ENCODE data around the gene KIN.
"Not testable (repeated sequence)": the region's sequence is repeated elsewhere in the genome, so short reads cannot be mapped to it uniquely, and the experiment has no call there.

KIN gene

DNA sequence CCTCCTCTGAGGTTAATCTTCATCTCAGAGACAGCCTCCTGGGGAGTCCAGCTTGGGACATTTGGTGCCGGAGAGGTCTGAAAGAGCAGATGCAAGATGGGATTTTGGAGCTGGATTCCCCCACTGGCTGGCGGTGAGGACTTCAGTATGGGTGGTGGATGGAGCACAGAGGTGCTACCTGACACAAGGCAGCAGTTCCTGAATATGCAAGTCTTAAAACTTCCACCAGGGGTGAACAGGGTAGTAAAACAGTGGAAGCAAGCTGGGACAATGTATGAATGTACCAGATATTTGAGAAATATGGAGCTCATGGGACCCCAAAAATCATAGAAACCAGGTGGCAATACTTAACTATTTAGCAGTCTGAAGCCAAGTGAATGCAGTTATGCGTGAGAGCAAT is 25.7 kb upstream of the KIN start:
- Mint-ChIP-seq H3K36me3 (ENCODE audit: insufficient read depth) (peaks cover 6% of the 10 kb centered on the region), H3K27me3 (no peaks in the 10 kb centered on the region), H3K4me1 (peaks cover 11% of the 10 kb centered on the region), H3K27ac (ENCODE audit: low read depth) (no peak overlapping the region), H3K4me3 (no peak overlapping the region), H3K9me3 (no peaks in the 10 kb centered on the region)
- ATAC-seq (replicated peaks; ENCODE audit: extremely low read depth, poor library complexity, severe bottlenecking) (no peak), DNase-seq (ENCODE audit: low spot score in 2 of 2) (no peak)

DNA sequence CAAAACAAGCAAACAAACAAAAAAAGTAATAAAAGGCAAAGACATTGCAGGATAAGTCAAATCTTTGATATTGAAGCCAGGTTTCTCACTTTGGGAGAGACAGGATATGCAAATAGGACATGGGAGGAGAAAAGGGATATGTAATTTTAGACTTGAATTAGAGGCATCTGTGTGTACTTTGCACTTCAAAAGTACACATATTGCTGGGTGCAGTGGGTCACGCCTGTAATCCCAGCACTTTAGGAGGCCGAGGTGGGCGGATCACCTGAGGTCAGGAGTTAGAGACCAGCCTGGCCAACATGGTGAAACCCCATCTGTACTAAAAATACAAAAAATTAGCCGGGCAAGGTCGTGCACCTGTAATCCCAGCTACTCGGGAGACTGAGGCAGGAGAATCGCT is 23.9 kb upstream of the KIN start:
- H3K9me3 Mint-ChIP-seq = not testable (repeated sequence)

DNA sequence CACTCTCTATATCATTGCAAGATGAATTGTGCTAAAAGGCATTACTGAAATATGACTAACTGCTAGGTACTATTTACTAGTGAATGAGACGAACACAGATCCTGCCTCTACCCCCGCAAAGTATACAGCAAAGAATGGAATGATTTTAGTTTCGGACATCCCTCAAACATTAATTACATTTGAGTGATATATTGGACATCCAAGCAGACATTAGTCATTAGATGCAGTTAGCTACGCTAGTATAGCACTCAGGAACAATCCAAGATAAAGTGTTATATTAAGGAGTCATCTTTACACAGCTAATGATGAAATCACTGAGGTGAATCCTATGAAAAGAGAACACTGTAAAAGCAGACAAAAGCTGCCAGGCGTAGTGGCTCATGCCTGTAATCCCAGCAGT is 23.2 kb upstream of the KIN start:
- H3K27ac Mint-ChIP-seq (ENCODE audit: low read depth) = no peak overlapping the region
- H3K9me3 Mint-ChIP-seq = no peaks in the 10 kb centered on the region
- DNase-seq (ENCODE audit: low spot score in 2 of 2) = no peak
- H3K36me3 Mint-ChIP-seq (ENCODE audit: insufficient read depth) = peaks cover 16% of the 10 kb centered on the region
- no peak for ATAC-seq (replicated peaks; ENCODE audit: extremely low read depth, poor library complexity, severe bottlenecking)
- no peaks in the 10 kb centered on the region for H3K4me1 Mint-ChIP-seq
- H3K4me3 Mint-ChIP-seq = no peak overlapping the region
- no peaks in the 10 kb centered on the region for H3K27me3 Mint-ChIP-seq

More for the DNA sequence above, 23.9 kb upstream of the KIN start:
- H3K36me3 Mint-ChIP-seq (ENCODE audit: insufficient read depth) = peaks cover 11% of the 10 kb centered on the region
- not testable (repeated sequence) for ATAC-seq (replicated peaks; ENCODE audit: extremely low read depth, poor library complexity, severe bottlenecking); H3K27ac Mint-ChIP-seq (ENCODE audit: low read depth); H3K4me1 Mint-ChIP-seq; H3K4me3 Mint-ChIP-seq; H3K27me3 Mint-ChIP-seq; DNase-seq (ENCODE audit: low spot score in 2 of 2)

DNA sequence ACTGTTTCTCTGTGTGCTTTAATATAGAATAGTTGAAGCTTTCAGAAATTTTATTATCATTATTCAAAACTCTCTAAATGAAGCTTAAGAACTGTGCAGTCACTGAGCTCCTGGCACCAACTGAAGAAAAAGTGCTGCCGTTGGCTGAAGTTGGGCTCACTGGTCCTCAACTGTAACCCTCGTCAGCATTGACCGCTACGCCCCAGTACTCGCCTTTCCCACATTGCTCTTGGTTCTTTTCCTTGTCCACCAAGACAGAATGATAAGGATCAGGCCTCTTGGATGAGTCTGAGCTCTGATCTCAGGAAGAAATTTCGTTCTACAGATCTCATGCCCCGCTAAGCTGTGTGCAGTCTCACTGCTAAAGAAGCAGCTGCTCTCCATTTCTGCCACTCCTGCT is 22.6 kb upstream of the KIN start:
- peaks cover 20% of the 10 kb centered on the region for H3K36me3 Mint-ChIP-seq (ENCODE audit: insufficient read depth)
- ATAC-seq (replicated peaks; ENCODE audit: extremely low read depth, poor library complexity, severe bottlenecking) (no peak), DNase-seq (ENCODE audit: low spot score in 2 of 2) (no peak)
- H3K27me3 Mint-ChIP-seq = no peaks in the 10 kb centered on the region
- H3K4me3 Mint-ChIP-seq = no peak overlapping the region
- H3K4me1 Mint-ChIP-seq = no peaks in the 10 kb centered on the region
- no peak overlapping the region for H3K27ac Mint-ChIP-seq (ENCODE audit: low read depth)
- no peaks in the 10 kb centered on the region for H3K9me3 Mint-ChIP-seq

DNA sequence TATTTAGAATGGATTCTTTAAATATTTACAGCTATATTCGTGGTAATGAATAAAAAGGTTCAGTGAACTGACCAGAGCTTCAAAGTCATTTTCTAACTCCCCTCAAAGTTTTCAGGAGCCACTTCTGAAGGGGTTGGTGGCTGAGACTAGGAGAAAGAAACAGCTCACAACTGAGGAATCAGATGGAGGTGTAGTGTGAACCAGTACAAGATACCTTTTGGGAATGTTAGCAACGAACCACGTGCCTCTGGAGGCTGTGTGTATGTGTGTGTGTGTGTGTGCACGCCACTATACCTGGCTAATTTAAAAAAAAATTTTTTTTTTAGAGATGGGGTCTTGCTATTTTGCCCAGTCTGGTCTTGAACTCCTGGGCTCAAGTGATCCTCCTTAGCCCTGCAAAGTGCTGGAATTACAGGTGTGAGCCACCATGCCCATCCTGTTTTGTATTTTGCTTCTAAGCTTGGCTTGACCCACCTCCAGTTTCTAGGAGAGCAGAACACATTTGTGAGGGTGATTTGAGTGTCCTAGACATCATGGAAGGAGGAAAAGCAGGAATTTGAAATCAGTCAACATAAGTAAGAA is 21.0 kb upstream of the KIN start:
- Mint-ChIP-seq H3K36me3 (ENCODE audit: insufficient read depth) (peaks cover 28% of the 10 kb centered on the region), H3K9me3 (no peaks in the 10 kb centered on the region), H3K4me3 (no peak overlapping the region), H3K4me1 (peaks cover 5% of the 10 kb centered on the region), H3K27ac (ENCODE audit: low read depth) (peak overlapping the region; percentile 52), H3K27me3 (no peaks in the 10 kb centered on the region)
- no peak for ATAC-seq (replicated peaks; ENCODE audit: extremely low read depth, poor library complexity, severe bottlenecking)
- DNase-seq (ENCODE audit: low spot score in 2 of 2) = no peak

GRCh38 chr10:7804741-7805140 is 16.9 kb upstream of the KIN start:
- H3K4me3 Mint-ChIP-seq = no peak overlapping the region
- H3K4me1 Mint-ChIP-seq = peaks cover 5% of the 10 kb centered on the region
- H3K27me3 Mint-ChIP-seq = no peaks in the 10 kb centered on the region
- H3K9me3 Mint-ChIP-seq = no peaks in the 10 kb centered on the region
- ATAC-seq (replicated peaks; ENCODE audit: extremely low read depth, poor library complexity, severe bottlenecking) = no peak
- no peak for DNase-seq (ENCODE audit: low spot score in 2 of 2)
- H3K27ac Mint-ChIP-seq (ENCODE audit: low read depth) = no peak overlapping the region
- H3K36me3 Mint-ChIP-seq (ENCODE audit: insufficient read depth) = peaks cover 64% of the 10 kb centered on the region

DNA sequence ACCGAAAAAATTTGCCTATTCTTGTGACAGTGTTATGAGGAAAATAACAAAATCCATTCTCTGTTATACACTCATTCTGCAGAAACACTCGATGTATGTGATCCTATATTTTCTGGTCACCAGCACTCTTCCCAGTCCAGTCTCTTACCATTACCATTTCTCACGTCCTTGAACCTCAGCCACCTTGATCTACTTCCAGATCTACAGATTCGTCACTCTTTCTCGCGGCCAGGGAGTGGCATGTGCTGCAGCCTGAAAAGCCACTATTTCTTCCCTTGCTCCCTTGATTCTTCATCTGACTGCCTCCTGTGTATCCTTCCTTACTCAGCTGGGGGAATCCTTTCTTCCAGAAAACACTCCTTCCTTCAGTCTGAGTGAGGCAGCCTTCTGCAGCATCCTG is 16.4 kb upstream of the KIN start:
- DNase-seq (ENCODE audit: low spot score in 2 of 2) = no peak
- peaks cover 5% of the 10 kb centered on the region for H3K4me1 Mint-ChIP-seq
- no peak for ATAC-seq (replicated peaks; ENCODE audit: extremely low read depth, poor library complexity, severe bottlenecking)
- H3K36me3 Mint-ChIP-seq (ENCODE audit: insufficient read depth) = peaks cover 69% of the 10 kb centered on the region
- H3K4me3 Mint-ChIP-seq = no peak overlapping the region
- no peaks in the 10 kb centered on the region for H3K9me3 Mint-ChIP-seq
- H3K27me3 Mint-ChIP-seq = no peaks in the 10 kb centered on the region
- no peak overlapping the region for H3K27ac Mint-ChIP-seq (ENCODE audit: low read depth)

GRCh38 chr10:7802606-7803005 is 14.8 kb upstream of the KIN start:
- Mint-ChIP-seq H3K36me3 (ENCODE audit: insufficient read depth) (peaks cover 81% of the 10 kb centered on the region), H3K4me3 (no peak overlapping the region), H3K4me1 (peaks cover 5% of the 10 kb centered on the region), H3K27ac (ENCODE audit: low read depth) (no peak overlapping the region), H3K27me3 (no peaks in the 10 kb centered on the region), H3K9me3 (no peaks in the 10 kb centered on the region)
- DNase-seq (ENCODE audit: low spot score in 2 of 2) (no peak), ATAC-seq (replicated peaks; ENCODE audit: extremely low read depth, poor library complexity, severe bottlenecking) (no peak)

DNA sequence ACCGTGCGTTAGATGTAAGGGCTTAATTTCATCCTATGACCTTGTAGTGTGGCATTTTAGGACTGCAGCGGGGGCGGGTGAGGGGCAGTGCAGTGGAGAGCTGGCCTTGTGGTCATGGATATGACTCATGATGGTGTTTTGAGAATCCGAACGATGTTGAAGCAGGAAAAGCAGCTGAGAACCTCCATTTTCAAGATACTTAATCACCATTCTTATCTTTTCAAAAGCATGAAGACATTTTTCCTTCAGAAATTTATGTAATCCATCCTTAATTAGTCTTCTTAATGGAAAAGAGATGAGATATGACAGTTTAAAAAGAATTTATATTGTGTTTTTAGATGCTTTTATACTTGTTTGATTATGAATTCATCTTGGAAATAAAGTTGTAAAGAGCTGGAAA is 9.8 kb upstream of the KIN start:
- H3K27me3 Mint-ChIP-seq = no peaks in the 10 kb centered on the region
- H3K4me1 Mint-ChIP-seq = peaks cover 38% of the 10 kb centered on the region
- H3K4me3 Mint-ChIP-seq = no peak overlapping the region
- no peak for ATAC-seq (replicated peaks; ENCODE audit: extremely low read depth, poor library complexity, severe bottlenecking)
- H3K36me3 Mint-ChIP-seq (ENCODE audit: insufficient read depth) = peaks cover 64% of the 10 kb centered on the region
- no peak for DNase-seq (ENCODE audit: low spot score in 2 of 2)
- no peak overlapping the region for H3K27ac Mint-ChIP-seq (ENCODE audit: low read depth)
- H3K9me3 Mint-ChIP-seq = no peaks in the 10 kb centered on the region

GRCh38 chr10:7795605-7796004 is 7.8 kb upstream of the KIN start:
- DNase-seq (ENCODE audit: low spot score in 2 of 2) = no peak
- no peaks in the 10 kb centered on the region for H3K9me3 Mint-ChIP-seq
- H3K36me3 Mint-ChIP-seq (ENCODE audit: insufficient read depth) = peaks cover 53% of the 10 kb centered on the region
- peak overlapping the region; percentile 56 for H3K27ac Mint-ChIP-seq (ENCODE audit: low read depth)
- H3K27me3 Mint-ChIP-seq = no peaks in the 10 kb centered on the region
- ATAC-seq (replicated peaks; ENCODE audit: extremely low read depth, poor library complexity, severe bottlenecking) = no peak
- H3K4me1 Mint-ChIP-seq = peaks cover 56% of the 10 kb centered on the region
- no peak overlapping the region for H3K4me3 Mint-ChIP-seq

- no peak overlapping the region for H3K4me3 Mint-ChIP-seq
- H3K27ac Mint-ChIP-seq (ENCODE audit: low read depth) = peak overlapping the region; percentile 53
- peaks cover 68% of the 10 kb centered on the region for H3K4me1 Mint-ChIP-seq
- no peaks in the 10 kb centered on the region for H3K27me3 Mint-ChIP-seq
- ATAC-seq (replicated peaks; ENCODE audit: extremely low read depth, poor library complexity, severe bottlenecking) (no peak), DNase-seq (ENCODE audit: low spot score in 2 of 2) (no peak)
- H3K9me3 Mint-ChIP-seq = no peaks in the 10 kb centered on the region
- peaks cover 44% of the 10 kb centered on the region for H3K36me3 Mint-ChIP-seq (ENCODE audit: insufficient read depth)
Observed at GRCh38 chr10:7794251-7795026, 6.6 kb upstream of the KIN start.

- Mint-ChIP-seq H3K4me1 (peaks cover 77% of the 10 kb centered on the region), H3K4me3 (no peak overlapping the region), H3K27ac (ENCODE audit: low read depth) (no peak overlapping the region), H3K27me3 (no peaks in the 10 kb centered on the region), H3K36me3 (ENCODE audit: insufficient read depth) (peaks cover 31% of the 10 kb centered on the region), H3K9me3 (no peaks in the 10 kb centered on the region)
- no peak for ATAC-seq (replicated peaks; ENCODE audit: extremely low read depth, poor library complexity, severe bottlenecking)
- no peak for DNase-seq (ENCODE audit: low spot score in 2 of 2)
Observed at GRCh38 chr10:7792541-7792940, 4.7 kb upstream of the KIN start.

- no peak for DNase-seq (ENCODE audit: low spot score in 2 of 2)
- no peak overlapping the region for H3K4me3 Mint-ChIP-seq
- peaks cover 14% of the 10 kb centered on the region for H3K36me3 Mint-ChIP-seq (ENCODE audit: insufficient read depth)
- H3K27ac Mint-ChIP-seq (ENCODE audit: low read depth) = no peak overlapping the region
- no peaks in the 10 kb centered on the region for H3K9me3 Mint-ChIP-seq
- peaks cover 67% of the 10 kb centered on the region for H3K4me1 Mint-ChIP-seq
- ATAC-seq (replicated peaks; ENCODE audit: extremely low read depth, poor library complexity, severe bottlenecking) = no peak
- no peaks in the 10 kb centered on the region for H3K27me3 Mint-ChIP-seq
Observed at GRCh38 chr10:7789390-7789789, 1.6 kb upstream of the KIN start.

All from central memory CD8-positive, alpha-beta T cell (primary cell).